Dedifferentiated amniotic fluid mesenchymal stem cell (primary cell): ENCODE data around the gene TSPEAR.
"Not testable (repeated sequence)": the region's sequence is repeated elsewhere in the genome, so short reads cannot be mapped to it uniquely, and the experiment has no call there.

ENCODE experiments used
- DNase-seq: peaks from one replicate; pipeline ENCODE4 v3.0.0-alpha.2; 2016; ENCODE audit errors: extremely low spot score

TSPEAR gene

DNA sequence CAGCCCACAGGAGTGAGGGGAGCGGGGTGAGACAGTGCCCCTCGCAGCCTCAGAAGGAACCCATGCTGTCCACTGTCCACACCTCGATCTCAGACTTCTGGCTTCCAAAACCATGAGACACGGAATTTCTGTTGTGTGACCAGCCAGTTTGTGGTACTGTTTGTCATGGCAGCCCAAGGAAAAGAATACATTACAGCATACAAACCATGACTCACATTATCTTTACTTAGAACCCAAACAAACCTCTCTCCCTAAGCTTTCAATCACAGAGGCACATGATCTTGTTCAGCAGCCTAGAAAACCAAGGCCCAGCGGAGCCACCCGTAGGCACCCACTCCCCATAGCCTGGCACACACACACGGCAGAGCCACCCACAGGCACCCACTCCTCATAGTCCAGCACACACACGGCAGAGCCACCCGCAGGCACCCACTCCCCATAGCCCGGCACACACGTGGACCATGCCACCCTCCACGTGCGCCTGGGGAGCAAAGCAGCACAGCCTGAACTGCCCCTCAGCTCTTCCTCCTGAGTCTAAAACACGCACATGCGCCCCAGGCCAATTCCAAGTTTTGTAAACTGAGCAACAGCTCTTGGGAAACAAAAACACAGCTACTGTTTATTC, 138.3 kb downstream of the TSPEAR start:
- DNase-seq: no peak

DNA sequence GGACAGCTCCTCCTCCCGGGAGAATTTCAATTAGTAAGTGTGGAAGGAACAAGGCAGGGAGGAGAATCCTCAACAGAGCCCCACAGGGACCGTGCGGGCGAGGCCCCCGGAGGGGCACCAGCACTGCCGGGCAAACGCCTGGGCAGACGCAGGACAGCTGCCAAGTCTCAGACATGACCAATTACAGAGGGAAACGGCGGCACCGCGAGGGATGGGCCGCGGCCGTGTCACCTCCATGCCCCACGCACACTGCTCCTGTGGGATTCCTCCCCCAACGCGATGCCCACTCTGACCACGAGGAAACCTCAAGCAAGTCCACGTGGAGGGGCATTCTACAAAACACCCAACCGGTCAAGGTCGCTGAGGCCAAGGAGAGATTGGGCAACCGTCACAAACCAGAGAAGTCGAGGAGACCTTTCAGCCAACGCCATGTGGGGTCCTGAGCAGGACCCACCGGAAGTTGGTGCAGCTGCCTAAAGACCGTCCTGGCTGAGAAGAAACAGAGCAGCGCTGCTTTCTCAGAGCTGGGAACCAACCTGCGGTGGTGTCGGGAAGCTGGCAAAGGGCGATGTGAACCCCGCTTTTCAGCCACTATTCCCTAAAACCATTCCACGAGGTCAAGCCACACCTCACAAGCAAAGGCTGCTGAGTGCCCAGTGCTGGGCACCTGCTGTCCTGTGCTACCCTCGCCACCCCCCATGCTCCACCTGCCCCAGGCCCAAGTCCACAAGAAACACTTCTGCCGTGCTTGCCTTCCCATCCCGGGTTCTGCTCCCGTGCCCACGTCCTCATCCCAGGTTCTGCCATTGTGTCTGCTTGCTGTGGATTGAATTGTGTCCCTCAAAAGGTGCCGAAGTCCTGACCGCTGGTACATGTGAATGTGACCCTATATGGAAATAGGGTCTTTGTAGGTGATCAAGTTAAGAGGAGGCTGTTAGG, 139.3 kb downstream of the TSPEAR start:
- no peak for DNase-seq

GRCh38 chr21:44571296-44571695, 140.1 kb downstream of the TSPEAR start:
- no peak for DNase-seq

DNA sequence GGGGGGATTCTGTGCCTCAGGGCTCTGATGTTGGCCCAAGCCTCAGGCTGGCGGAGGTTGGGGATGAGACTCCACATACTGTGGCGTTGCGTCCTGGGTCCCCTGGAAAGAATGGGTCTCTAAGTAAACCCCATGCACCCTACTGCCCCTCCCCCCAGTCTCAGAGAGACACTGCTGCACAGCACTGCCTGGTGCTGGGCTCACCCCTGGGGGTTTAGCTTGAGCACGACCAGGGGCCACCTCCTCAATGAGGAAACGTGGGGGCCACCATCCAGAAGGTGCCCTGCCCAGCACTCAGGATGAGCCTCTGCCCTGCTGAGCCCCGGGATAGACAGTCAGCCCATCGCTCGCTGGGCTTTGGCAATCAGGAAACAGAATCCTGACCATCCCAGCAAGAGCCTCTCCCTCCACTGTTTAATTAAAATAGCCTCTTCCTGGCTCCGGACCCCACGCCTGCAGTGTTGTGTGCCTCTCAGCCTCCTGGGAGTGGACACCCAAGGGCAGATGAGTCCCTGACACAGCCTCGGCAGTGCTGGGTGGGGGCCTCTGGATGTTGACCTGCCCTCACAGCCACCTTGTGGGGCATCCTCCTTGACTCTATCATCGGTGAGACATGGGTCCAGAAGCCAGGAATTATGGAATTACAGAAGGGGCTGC, 141.4 kb downstream of the TSPEAR start:
- DNase-seq: no peak

DNA sequence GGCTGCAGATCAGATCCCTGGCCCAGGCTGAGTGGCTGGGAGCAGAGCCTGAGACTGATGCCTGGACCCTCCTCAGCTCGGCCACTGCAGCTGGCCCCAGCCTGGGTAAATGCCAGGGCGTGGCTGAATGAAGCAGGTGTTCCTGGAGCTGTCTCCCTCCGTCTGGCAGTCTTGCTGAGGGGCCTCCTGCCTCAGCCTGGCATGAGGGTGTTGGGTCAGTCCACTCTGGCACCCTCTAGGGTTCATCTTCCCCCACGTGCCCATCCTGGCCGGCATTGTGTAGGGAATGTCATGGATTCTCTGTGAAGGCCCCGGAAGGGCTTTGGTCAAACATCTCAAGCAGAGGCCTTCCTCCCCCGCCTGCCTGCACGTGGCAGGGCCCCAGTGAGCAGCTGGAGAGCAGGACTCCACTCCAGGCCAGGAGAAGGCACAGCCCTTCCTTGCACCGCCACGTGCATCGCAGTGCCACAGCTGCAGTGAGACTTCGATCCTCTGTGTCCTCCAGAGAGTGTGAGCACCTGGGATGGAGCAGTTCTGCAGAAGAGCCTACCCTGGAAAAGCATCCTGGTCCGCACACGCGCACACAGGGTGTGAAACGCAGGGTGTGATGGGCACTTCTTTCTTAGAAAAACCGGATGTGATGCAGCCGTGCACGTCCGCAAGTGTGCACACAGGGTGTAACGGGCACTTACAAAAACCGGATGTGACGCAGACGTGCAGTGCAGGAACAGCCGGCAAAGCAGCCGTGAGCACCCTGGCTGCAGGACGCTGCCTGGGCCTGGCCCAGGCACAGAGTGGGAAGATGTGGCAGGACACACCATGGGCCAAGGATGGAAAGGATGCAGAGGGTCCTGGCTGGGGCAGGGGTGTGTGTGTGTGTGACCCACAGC, 142.5 kb downstream of the TSPEAR start:
- no peak for DNase-seq

GRCh38 chr21:44568261-44568660, 143.1 kb downstream of the TSPEAR start:
- no peak for DNase-seq

- no peak for DNase-seq
Observed at GRCh38 chr21:44567481-44568171, 143.7 kb downstream of the TSPEAR start.

GRCh38 chr21:44566403-44566802, 145.0 kb downstream of the TSPEAR start:
- DNase-seq: no peak

- no peak for DNase-seq
Observed at GRCh38 chr21:44564886-44565598, 146.3 kb downstream of the TSPEAR start.

- no peak for DNase-seq
Observed at GRCh38 chr21:44564099-44564498, 147.3 kb downstream of the TSPEAR start.

GRCh38 chr21:44558695-44559094, 152.7 kb downstream of the TSPEAR start, which contains the start of gene KRTAP10-3:
Gene KRTAP10-3 (minus strand): TSS chr21:44558795. CDS start chr21:44558715, 80 bp downstream.
- no peak for DNase-seq

GRCh38 chr21:44558329-44558675, 153.1 kb downstream of the TSPEAR start:
- DNase-seq: not testable (repeated sequence)

- DNase-seq: no peak
Observed at GRCh38 chr21:44557491-44558328, 153.7 kb downstream of the TSPEAR start.

GRCh38 chr21:44556879-44557278, 154.5 kb downstream of the TSPEAR start:
- DNase-seq: no peak

DNA sequence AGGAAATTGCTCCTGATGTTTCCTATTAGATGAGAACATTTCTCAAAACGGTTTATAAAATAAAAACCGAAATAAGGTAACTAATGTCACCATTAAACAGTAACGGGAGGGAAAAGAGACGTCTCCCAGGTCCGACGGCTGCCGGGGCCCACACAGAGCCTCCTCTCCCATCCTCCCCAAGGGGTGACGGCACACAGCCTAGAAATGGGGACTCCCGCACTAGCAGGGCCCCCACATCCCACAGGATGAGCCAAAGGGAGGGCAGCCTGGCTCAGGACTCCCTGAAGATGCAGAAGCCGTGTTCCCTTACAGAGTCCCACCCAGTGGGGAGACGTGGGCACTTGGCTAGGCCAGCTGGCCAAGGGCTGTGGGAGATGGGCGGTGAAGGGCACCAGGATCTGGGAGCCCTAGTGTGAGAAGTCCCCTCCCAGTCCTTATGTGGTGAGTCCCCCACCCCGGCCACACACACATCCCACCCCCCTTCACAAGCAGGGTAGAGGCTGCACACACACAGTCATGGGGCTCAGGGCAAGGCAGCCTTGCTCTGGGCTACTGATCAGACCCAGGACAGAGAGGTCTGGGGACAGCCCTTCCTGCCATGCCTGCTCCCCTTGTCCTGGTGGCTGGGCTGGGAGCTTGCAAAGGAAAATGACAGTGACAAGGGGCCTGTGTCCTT, 156.0 kb downstream of the TSPEAR start:
- no peak for DNase-seq

GRCh38 chr21:44552681-44553080, 158.7 kb downstream of the TSPEAR start:
- no peak for DNase-seq

DNA sequence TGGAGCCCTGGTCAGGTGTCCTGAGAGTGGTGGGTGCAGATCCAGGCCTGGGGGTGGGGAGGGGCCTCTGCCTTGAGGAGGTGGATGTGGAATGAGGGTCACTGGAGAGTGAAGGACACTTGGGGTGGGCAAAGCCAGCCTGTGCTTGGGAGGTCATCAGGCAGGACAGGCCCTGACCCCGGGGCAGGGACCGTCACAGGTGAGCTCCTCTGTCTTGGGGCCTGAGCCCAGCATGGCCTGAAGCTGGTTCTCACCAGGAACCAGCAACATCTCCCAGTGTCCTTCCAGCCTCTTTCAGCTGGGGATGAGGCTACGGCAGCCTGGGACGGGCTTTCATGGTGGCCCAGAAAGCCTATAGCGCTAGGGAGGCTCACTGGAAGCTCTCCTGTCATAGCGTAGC, 159.2 kb downstream of the TSPEAR start:
- DNase-seq: no peak

- DNase-seq: no peak
Observed at GRCh38 chr21:44551340-44551961, 159.9 kb downstream of the TSPEAR start, which contains the start of gene KRTAP10-2. Gene KRTAP10-2 (minus strand): TSS chr21:44551505. CDS start chr21:44551458, 47 bp downstream.
